GM12878 (cell line): ENCODE data around the gene OTUD6A. TPM values are rescaled to one million over a fixed set of nuclear protein-coding genes. Genes with fewer than 3 reads are reported as not detected.

Experiments
- ATAC-seq: fragments of 200-7000 bp; cut with Tn5 transposase; 3 replicates; pipeline ENCODE4 v1.9.1; 2020; ENCODE audit warnings: mild to moderate bottlenecking, moderate library complexity
- BruUV-seq: library from RNA; stranded (reverse); fragments of 400-500 nt; replicated peaks from 2 replicates; lab custom pipeline; 2021; lab: Mats Ljungman, UMichigan
- CTCF ChIA-PET: fragments of 300-600 bp; sonication (Branson Sonifier 250); formaldehyde crosslinking; extraction: SDS; loops from one replicate; lab custom pipeline; 2021; ENCODE audit warnings: inconsistent platforms; lab: Yijun Ruan, JAX
- POLR2A ChIA-PET: fragments of 350-600 bp; formaldehyde crosslinking; extraction: SDS; loops from one replicate; lab custom pipeline; 2021; ENCODE audit warnings: inconsistent platforms; lab: Charles Lee
- RAD21 ChIA-PET: fragments of 300-600 bp; sonication (Branson Sonifier 250); formaldehyde crosslinking; loops from one replicate; lab custom pipeline; 2023; ENCODE audit warnings: antibody characterized with exemption; ENCODE audit not compliant: unreplicated experiment; lab: Charles Lee
- SMC1A ChIA-PET: fragments of 300-600 bp; sonication (Branson Sonifier 250); formaldehyde crosslinking; loops from one replicate; lab custom pipeline; 2023; ENCODE audit not compliant: unreplicated experiment, uncharacterized antibody; lab: Charles Lee
- DNase-seq: peaks from one replicate; pipeline ENCODE4 v3.0.0-alpha.2; 2011; ENCODE audit warnings: low read depth, low spot score
- FAIRE-seq: peaks from 3 replicates; lab custom pipeline; 2011; peaks lifted over from hg19 to GRCh38; lab: Jason Lieb, UNC
- H2AFZ ChIP-seq: 2 replicates; pipeline ENCODE4 v1.6.0; 2011; ENCODE audit warnings: low read depth, low read length, control low read depth; ENCODE audit not compliant: control insufficient read depth
- H3K27ac ChIP-seq: 2 replicates; pipeline ENCODE4 v1.5.1; 2011; ENCODE audit warnings: control low read depth; ENCODE audit not compliant: control insufficient read depth, insufficient read depth
- H3K27me3 ChIP-seq, 2 experiments: replicated peaks in 1 of 2; 2 replicates each; pipeline versions ENCODE4 v1.6.0 to v1.6.1; 2011; ENCODE audit warnings: low read length in 1 of 2; ENCODE audit not compliant: control insufficient read depth in 2 of 2, insufficient read depth in 2 of 2
- H3K36me3 ChIP-seq, 2 experiments: 2 replicates each; pipeline ENCODE4 v1.5.1; 2011; ENCODE audit warnings: low read length in 1 of 2; ENCODE audit not compliant: control insufficient read depth in 2 of 2, insufficient read depth in 2 of 2
- H3K4me1 ChIP-seq: 2 replicates; pipeline ENCODE4 v1.6.1; 2011; ENCODE audit warnings: mild to moderate bottlenecking, low read length, moderate library complexity, mixed read lengths; ENCODE audit not compliant: control insufficient read depth, insufficient read depth
- H3K4me2 ChIP-seq: 2 replicates; pipeline ENCODE4 v1.6.0; 2011; ENCODE audit warnings: control low read depth; ENCODE audit not compliant: control insufficient read depth, insufficient read depth
- H3K4me3 ChIP-seq: fragments of 200-600 bp; sonication (generic); 2 replicates; pipeline ENCODE4 v1.5.1; 2016
- H3K79me2 ChIP-seq: 2 replicates; pipeline ENCODE4 v1.6.0; 2011; ENCODE audit warnings: low read length; ENCODE audit not compliant: control insufficient read depth, insufficient read depth
- H3K9ac ChIP-seq: 2 replicates; pipeline ENCODE4 v1.8.0; 2011; ENCODE audit warnings: low read length, control low read depth, mixed read lengths; ENCODE audit not compliant: control insufficient read depth, insufficient read depth
- H3K9me3 ChIP-seq: replicated peaks from 3 replicates; pipeline ENCODE4 v1.5.1; 2011; ENCODE audit warnings: mild to moderate bottlenecking, low read length; ENCODE audit not compliant: control insufficient read depth, insufficient read depth
- H4K20me1 ChIP-seq: 2 replicates; pipeline ENCODE4 v1.6.0; 2011; ENCODE audit not compliant: control insufficient read depth, insufficient read depth
- ATF2 ChIP-seq: IDR thresholded peaks from 2 replicates; pipeline ENCODE4 v1.6.1; 2012; ENCODE audit warnings: low read length, inconsistent platforms
- BCL3 ChIP-seq: IDR thresholded peaks from 2 replicates; pipeline ENCODE4 v1.6.1; 2011; ENCODE audit warnings: borderline replicate concordance, low read depth, mild to moderate bottlenecking, moderate library complexity, low read length; ENCODE audit not compliant: insufficient read depth, poor library complexity, severe bottlenecking
- CHD1 ChIP-seq: IDR thresholded peaks from 2 replicates; pipeline ENCODE4 v1.6.1; 2012; ENCODE audit warnings: low read depth, low read length, improper control_type of control experiment
- IKZF1 ChIP-seq: fragments of 450-650 bp; conservative IDR thresholded peaks from 2 replicates; pipeline ENCODE4 v1.6.1; 2017; ENCODE audit warnings: antibody characterized with exemption, mild to moderate bottlenecking
- MYC ChIP-seq: IDR thresholded peaks from 2 replicates; pipeline ENCODE4 v1.6.1; 2011; ENCODE audit warnings: mild to moderate bottlenecking, low read length, moderate library complexity, inconsistent platforms; ENCODE audit not compliant: insufficient read depth, insufficient replicate concordance, insufficient read length, severe bottlenecking
- NFIC ChIP-seq: IDR thresholded peaks from 2 replicates; pipeline ENCODE4 v1.6.1; 2012; ENCODE audit warnings: low read depth, mild to moderate bottlenecking, inconsistent platforms, low read length, moderate library complexity
- PBX3 ChIP-seq: IDR thresholded peaks from 2 replicates; pipeline ENCODE4 v1.6.1; 2011; ENCODE audit warnings: mild to moderate bottlenecking, low read depth, low read length, moderate library complexity; ENCODE audit not compliant: insufficient replicate concordance
- PRDM15 ChIP-seq: fragments of 450-650 bp; formaldehyde crosslinking; IDR thresholded peaks from 2 replicates; pipeline ENCODE4 v1.4.0; 2020; ENCODE audit warnings: mild to moderate bottlenecking, moderate library complexity
- RUNX3 ChIP-seq: IDR thresholded peaks from 2 replicates; pipeline ENCODE4 v1.6.1; 2012; ENCODE audit warnings: low read length, inconsistent platforms
- SIN3A ChIP-seq: IDR thresholded peaks from 2 replicates; pipeline ENCODE4 v1.6.1; 2012; ENCODE audit warnings: low read depth, low read length, improper control_type of control experiment
- SPI1 ChIP-seq: IDR thresholded peaks from 2 replicates; pipeline ENCODE4 v1.6.1; 2011; ENCODE audit warnings: low read depth, mild to moderate bottlenecking, low read length, moderate library complexity, borderline replicate concordance; ENCODE audit not compliant: insufficient read depth
- ZBED1 ChIP-seq: IDR thresholded peaks from 2 replicates; pipeline ENCODE4 v1.6.1; 2016; ENCODE audit warnings: borderline replicate concordance
- ZBTB33 ChIP-seq: fragments of 450-650 bp; IDR thresholded peaks from 2 replicates; pipeline ENCODE4 v1.6.1; 2017; ENCODE audit warnings: mild to moderate bottlenecking
- WGBS: methylation state at CpG from one replicate; pipeline ENCODE4 v1.1.6; 2016; ENCODE audit warnings: low lambda C conversion rate; ENCODE audit not compliant: insufficient replicate concordance, insufficient coverage; ENCODE audit errors: missing lambda C conversion rate; 5-methylcytosine and 5-hydroxymethylcytosine counted together
- in situ Hi-C: fragments of 300-500 bp; cut with MboI; formaldehyde crosslinking; loops from 9 replicates; pipeline ENCODE4 v1.14.3; 2018; ENCODE audit warnings: mixed read lengths
- intact Hi-C: fragments of 100-400 bp; cut with micrococcal nuclease; formaldehyde crosslinking; loops from one replicate; pipeline ENCODE4 v1.14.2; 2022; ENCODE audit not compliant: unreplicated experiment
- polyA plus RNA-seq, 11 experiments: library from polyadenylated mRNA; depleted of rRNA in 4 of 11; unstranded in 6 of 11; stranded (reverse) in 5 of 11; fragments of >200 nt; fragmentation: Nextera tagmentation in 4 of 11; fragmentation: Illumina TruSeq in 1 of 11; extraction: Ambion mirVana in 4 of 11; extraction: Trizol in 1 of 11; gene quantifications; 1 replicate in 1 of 11; 2 replicates in 10 of 11; pipeline versions ENCODE4 v1.2.1 to v1.2.3, GENCODE V29; 2011 to 2016; ENCODE audit warnings: inconsistent platforms in 2 of 11, missing spikeins in 2 of 11, low read depth in 1 of 11
- total RNA-seq, 4 experiments: library from RNA; depleted of rRNA in 3 of 4; stranded (reverse); fragments of >200 nt in 3 of 4; fragmentation: Illumina TruSeq in 1 of 4; extraction: Trizol in 1 of 4; gene quantifications; 2 replicates each; pipeline versions ENCODE4 v1.2.1 to v1.2.3, GENCODE V29; 2013 to 2021

Gene OTUD6A
- total and polyA plus RNA-seq, 10 of the 15 experiments (the other 5 are each of a cell fraction or from before 2014, with no cell fraction given), result not detected

GRCh38 chrX:70084592-70085240 is 22.5 kb downstream of the OTUD6A start:
- DNase-seq (no peak), ATAC-seq (no peak), FAIRE-seq (no peak)
- Histone ChIP-seq H2AFZ (no peak overlapping the region), H3K4me3 (no peak overlapping the region), H3K9me3 (no peaks in the 10 kb centered on the region), H3K9ac (no peak overlapping the region), H4K20me1 (no peaks in the 10 kb centered on the region), H3K36me3 (no peaks in the 10 kb centered on the region), H3K4me1 (no peaks in the 10 kb centered on the region), H3K27me3 (no peaks in the 10 kb centered on the region), H3K79me2 (no peaks in the 10 kb centered on the region), H3K4me2 (no peak overlapping the region), H3K27ac (no peak overlapping the region)
- ChIA-PET SMC1A (no interaction called here), RAD21 (no interaction called here), POLR2A (no interaction called here), CTCF (interaction anchor here (1.2 kb wide), 1 partner anchor 13 kb away, joined by 3 read pairs; no protein-coding TSS in a partner anchor)
- BruUV-seq, result no TSS peak
- 37% methylated on average over 5 of the region's 5 CpGs for WGBS
- intact Hi-C loops, result no loop called here
- in situ Hi-C loops, result no loop called here
- TF ChIP-seq CHD1, result no peak
- TF ChIP-seq ATF2, result no peak
- TF ChIP-seq PBX3, result no peak
- TF ChIP-seq NFIC, result no peak
- no peak for TF ChIP-seq ZBTB33
- no peak for TF ChIP-seq SIN3A
- no peak for TF ChIP-seq BCL3
- TF ChIP-seq RUNX3, result no peak
- TF ChIP-seq MYC, result no peak
- no peak for TF ChIP-seq SPI1
- no peak for TF ChIP-seq ZBED1
- TF ChIP-seq IKZF1, result no peak
- TF ChIP-seq PRDM15 (CRISPR knock-in tag), result no peak
